NCI-H774 (cell line): ENCODE measurements around the gene TINAG.

Experiments
- DNase-seq: peaks from one replicate; lab custom pipeline; 2025; lab: John Stamatoyannopoulos, UW

Gene TINAG, protein sequence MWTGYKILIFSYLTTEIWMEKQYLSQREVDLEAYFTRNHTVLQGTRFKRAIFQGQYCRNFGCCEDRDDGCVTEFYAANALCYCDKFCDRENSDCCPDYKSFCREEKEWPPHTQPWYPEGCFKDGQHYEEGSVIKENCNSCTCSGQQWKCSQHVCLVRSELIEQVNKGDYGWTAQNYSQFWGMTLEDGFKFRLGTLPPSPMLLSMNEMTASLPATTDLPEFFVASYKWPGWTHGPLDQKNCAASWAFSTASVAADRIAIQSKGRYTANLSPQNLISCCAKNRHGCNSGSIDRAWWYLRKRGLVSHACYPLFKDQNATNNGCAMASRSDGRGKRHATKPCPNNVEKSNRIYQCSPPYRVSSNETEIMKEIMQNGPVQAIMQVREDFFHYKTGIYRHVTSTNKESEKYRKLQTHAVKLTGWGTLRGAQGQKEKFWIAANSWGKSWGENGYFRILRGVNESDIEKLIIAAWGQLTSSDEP

DNA sequence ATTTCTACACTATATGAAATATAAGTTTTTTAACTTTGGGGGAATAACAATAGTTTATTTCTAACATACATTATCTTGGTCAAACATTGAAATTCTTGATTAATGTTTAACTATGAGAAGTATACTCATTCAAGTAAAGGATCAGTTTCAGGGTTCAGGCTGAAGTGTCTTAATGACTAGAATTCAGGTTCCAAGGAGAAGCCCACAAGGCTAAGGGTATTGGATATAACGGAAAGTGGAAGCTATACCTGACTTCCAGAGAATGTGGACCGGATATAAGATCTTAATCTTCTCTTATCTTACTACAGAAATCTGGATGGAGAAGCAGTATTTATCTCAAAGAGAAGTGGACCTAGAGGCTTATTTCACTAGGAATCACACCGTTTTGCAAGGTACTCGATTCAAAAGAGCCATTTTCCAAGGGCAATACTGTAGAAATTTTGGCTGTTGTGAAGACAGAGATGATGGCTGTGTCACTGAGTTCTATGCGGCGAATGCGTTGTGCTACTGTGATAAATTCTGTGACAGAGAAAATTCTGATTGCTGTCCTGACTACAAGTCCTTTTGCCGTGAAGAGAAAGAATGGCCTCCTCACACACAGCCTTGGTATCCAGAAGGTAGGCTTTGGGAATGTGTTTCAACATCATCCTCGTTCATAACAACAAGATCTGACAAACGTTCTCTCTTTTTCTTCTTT, at the start of gene TINAG:
TSS of gene TINAG (plus strand) at position 153 of the 697 bp plus-strand sequence. CDS start at position 263, 110 bp downstream.
- no peak for DNase-seq

DNA sequence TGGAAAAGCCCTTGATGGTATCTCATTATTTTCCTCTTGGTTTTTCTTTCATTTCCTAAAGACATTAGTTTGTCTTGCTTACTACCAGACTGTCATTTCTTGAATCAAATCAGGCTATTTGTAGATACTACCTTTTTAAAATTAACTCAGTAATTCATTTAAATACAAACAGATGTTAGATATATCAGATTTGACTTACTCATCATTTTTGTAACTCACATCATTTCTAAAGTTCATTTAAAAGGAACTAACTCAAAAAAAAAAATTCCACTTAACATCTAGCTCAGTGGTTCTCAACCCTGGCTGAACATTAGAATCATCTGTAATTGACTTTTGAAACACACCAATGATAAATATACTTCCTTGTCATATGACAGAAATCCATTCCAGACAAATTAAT, 48.2 kb upstream of the TINAG start:
- no peak for DNase-seq

DNA sequence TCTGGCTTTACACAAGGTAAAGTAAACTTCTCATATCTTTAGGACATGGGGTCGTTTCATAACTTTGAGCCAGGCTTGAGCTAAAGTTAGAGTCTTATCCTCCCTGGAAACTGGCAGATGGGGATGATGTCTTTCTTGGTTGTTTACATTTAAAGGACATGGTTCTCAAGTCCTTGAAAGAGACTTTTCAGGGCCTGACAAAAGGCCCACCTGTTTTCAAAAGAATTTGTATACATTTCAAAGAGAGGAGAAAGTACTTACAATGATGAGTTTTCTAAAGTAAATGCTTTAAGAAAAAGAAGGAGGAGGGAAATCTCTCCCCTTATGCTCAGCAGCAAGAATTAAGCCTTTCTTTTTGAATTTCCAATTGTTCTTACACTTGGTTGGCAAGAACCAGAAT, 45.7 kb upstream of the TINAG start:
- DNase-seq: no peak

DNA sequence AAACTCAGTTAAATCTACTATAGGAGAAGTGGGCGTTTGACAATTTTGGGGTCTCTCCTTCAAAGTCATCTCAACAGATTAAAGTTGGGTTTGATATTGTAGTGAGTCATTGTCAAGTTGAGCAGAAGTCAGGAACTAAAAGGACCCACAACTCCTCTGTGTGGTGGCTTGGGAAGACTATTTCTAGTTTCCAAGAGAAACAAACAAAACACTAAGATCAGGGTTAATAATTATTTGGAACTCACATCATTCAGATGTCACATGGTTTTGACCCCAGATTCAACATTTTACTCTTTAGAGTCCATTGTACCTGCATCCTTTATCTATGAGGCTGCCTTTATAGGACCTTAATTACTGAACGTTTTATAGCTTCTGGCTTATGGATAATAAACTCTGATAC, 45.3 kb upstream of the TINAG start:
- DNase-seq: no peak

DNA sequence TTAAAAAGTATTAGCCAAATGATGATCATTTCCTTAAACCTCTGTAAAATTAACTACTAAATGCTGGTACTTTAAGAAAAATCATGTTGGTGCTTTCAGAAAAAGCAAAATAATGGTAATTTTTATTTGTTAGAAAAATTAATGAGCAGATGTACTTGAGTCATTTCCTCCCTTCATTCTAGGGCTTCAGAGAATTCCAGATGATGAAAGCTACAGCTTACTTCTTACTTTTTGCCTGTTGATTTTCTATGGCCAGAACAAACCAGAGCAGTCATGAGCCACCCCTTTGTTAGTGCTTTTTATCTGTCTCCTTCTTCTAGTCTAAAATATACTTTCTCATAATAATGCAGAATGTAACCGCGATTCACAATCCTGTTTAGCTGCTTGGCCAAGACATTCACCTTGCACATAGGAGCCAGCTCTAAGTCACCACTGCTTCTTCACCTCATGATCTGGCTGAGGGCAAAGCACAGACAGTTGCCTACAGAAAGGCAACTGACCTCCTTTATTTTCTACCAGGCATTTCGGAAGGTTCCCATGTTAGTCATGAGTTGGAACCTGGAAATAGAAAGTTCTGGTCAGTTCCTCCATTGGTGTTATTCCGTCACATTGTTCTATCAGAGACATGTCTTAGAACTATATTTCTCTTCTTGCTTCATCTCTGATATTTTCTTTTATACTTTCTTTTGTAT, 43.5 kb upstream of the TINAG start:
- no peak for DNase-seq

DNA sequence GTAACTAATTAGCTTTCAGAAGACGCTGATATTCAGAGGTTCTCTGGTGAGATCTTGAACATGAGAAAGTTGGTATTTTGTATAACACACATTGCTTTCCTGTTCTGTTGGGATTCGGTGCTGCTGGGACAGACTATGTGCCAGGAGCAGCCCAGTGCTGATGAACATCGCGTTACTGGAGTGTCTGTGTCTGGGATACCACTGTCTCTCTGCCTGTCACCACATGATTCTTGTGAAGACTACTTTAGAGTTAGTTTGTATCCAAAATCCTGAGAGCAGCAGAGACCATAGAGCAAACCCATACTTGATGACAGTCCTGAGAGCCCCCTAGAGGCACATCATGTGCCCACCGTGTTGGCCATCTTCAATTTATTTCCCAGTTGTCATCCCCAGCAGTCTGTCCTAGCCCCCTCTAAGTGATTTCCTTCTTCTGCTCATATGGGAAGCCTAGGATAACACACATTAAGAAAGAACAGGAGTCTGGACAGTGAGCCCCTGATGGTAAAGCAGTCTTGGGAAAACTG, 41.8 kb upstream of the TINAG start:
- DNase-seq: no peak

DNA sequence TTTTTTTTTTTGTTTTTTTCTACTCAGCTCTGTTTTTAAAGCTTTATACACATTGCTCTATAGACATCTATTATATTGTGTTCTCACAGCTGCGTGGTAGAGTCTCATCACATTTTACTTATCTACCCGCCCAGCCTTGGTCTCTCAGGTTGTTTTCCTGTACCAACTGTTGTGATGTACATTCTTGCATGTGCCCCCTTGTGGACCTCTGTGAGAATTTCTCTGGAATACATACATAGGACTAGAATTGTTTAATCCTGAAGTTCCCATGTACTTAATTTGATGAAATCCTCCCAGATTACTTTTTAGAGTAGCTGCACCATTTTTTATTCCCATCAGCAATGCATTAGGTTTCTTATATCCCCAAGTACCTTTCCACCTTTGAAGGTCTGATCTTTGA, 40.4 kb upstream of the TINAG start:
- DNase-seq: no peak

DNA sequence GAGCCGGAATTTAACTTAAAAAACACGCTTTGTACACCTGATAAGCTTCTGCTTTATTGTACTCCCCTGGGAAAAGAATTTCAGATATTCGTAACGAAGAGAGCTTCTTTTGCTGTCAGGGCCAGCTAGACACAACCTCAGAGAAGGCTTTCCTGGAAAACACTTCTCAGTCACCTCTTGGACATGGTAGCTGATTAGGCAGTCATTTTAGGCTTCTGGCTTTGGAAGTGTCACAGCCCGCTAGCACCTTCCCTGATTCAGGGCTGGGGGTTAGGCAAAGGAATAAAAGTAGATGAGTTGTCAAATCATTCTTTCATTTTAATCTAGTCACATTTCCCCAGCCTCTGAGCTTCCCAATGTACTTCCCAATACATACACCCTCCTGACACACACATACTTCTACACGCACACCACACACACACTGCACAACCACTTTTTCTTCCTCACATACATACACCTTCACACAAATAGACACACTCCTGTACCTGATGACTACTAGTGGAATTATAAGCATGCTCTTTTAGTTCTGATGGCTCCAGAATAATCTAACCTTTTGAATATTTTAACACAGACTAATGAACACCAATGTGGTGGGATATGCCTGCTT, 34.9 kb upstream of the TINAG start:
- no peak for DNase-seq

DNA sequence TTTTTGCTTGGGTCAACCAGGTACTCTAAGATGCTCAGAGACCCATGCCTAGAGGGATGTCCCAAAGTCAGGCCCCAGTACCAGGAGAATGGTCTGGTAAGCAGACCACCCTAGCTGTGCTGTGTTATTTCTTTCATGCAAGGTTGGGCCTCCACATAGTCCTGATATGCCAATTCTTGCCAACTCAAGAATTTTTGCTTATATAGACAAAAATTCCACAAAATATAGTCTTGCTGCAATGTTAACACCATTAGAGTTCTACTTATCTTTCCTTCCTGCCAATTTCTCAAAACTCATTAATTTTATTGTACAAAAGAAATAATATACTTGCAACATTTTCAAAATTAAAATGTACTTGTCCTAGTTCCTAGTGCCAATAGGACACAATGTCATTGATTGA, 33.9 kb upstream of the TINAG start:
- DNase-seq: no peak

DNA sequence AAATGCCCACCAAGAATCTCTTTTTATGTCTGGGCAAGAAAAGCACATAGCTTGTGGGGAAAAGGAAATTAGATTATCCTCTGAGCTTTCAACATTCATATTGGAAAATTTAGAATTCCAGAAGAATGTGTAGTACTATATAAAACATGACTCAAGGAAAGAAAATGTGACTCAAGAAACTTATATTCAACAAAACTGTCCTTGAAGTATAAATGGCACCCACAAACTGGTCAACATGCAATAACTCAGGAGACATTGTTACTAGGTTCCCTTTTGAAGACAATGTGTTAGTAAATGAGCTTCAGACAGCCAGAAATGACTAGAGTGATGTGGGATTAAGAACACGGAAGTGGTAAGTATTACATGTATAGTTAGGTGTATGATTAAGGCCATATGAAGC, 26.1 kb upstream of the TINAG start:
- DNase-seq: no peak

DNA sequence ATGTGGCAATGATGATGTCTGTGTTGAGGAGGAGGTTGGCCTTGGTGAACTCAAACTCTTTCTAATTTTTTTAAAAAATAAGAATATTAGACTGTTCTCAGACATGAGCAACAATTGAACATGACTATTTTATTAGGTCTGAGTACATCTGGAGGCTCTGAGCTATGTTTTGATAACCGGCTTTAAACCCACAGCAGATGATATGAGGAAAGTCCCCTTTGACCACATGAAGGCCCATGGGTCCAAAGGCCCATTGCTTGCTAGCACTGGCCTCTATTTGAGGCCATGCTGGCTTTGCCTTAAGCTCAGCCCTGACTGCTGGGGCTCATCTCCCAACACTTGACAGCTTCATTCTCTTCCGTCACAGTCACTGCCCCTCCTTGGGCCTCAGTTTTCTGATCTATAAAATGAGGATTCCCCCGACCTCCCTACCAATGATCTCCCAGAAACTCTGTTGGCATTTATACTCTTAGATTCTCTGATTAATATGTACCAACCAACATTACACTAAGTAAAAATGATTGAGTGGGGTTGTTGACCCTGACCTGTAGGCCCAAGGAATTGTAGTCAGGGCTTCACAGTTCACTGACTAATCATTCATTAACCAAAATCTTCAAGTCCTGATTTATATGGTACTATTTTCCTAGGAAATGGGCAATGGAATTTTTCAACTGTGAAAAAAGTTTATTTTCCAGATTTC, 23.9 kb upstream of the TINAG start:
- no peak for DNase-seq

DNA sequence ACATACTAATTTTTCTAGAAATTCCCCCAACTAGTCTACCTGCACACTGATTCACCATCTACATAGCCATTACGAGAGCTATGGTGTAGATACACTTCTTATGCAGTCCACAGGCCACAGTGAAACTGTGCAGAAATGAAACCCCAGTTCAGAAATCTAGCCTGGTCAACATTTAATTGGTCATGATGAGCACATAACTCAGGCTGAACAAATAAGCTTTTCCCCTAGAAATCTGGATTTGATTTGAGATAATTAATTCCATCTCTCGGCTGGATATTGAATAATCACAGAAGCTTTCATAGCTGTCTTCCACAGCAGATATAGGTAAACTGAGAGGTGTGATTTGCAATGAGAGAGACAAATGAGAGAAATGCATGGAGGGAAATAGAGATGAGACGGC, 22.6 kb upstream of the TINAG start:
- no peak for DNase-seq

DNA sequence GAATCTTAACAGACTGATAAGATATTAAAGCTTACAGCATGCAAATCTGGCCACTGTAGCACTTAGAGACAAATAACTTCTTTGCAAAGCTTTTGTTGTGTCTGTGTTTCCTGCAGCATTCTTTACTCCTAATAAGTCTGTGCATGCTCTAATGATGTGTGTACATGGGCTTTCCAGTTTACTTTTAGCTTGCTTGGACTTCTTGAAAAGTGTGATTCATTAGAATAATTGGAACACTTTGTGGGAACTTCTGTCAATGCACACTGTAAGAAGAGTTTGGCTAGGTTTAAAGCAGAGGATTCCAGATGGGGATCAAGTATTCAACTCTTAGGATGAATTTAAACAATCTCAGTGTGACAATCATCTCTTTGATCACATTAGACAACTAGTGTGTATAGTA, 22.1 kb upstream of the TINAG start:
- no peak for DNase-seq

DNA sequence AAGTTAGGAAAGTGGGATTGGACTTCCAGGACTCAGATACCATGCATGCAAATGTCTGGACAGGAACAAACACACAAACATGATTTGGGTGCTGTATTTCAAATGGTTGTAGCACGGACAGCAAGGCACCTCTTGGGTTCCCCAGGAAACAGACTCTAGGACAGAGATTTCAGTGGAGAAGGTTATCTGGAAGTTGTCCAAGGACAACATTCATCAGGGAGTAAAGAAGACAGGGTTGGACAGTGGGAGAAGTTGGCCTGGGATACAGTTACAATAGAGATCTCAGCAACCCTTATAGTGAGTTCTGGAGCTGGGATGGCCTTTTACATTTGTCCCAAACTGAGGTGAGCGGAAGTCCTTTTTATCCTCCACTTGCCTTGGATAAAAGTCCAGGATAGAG, 19.8 kb upstream of the TINAG start:
- no peak for DNase-seq

DNA sequence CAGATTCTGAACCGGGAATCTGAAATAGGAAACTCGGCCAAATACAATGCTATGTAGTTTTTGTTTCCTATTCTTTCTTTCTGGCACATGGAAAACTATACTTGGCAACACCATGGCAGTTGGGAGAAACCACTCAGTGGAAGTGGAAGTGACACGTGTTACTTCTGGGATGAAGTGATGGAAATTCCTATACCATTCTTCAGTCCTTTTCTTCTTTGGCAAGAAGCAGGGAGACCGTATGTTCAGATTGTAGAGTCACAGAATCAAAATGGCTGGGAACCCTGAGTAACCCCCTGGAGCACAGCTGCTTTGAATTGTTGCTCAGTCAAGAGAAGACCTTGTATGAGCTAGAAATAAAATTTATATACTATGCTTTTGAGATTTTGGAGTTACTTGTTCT, 18.8 kb upstream of the TINAG start:
- DNase-seq: no peak

DNA sequence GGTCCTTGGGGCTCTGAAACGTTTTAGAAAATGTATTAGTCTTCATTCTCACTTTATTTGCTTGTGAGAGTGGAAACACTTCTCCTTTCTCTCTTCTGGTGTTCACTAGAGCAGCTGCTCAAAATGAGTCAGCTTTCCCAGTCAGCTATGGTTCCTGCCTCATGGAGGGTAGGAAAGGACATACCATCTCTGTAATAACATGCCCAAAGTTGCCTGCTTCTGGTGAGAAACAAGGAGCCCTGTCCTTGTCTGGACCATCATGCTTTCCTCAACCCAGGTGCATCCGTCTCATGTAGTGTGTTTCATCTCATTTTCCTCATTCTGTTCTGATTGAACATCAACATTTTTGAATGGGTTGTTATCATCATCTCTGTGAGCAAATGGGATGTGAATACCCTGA, 17.1 kb upstream of the TINAG start:
- DNase-seq: no peak

DNA sequence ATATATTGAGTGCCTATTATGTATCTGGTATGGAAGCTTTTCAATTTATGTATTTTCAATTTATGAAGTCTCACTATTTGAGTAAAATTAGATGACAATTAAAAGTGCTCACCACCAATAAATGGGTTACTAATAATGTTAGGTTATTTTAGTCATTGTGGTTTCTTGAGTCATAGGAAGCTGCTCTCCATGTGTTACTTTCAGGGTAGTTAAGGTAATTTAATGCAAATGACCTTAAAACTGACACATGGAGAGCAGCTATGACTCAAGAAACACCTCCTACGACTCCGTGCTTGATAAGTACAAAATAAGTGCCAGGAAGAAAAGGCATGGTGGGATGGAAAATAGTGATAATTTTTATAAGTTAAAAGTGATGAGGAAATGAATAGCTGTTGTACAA, 16.5 kb upstream of the TINAG start:
- DNase-seq: no peak

DNA sequence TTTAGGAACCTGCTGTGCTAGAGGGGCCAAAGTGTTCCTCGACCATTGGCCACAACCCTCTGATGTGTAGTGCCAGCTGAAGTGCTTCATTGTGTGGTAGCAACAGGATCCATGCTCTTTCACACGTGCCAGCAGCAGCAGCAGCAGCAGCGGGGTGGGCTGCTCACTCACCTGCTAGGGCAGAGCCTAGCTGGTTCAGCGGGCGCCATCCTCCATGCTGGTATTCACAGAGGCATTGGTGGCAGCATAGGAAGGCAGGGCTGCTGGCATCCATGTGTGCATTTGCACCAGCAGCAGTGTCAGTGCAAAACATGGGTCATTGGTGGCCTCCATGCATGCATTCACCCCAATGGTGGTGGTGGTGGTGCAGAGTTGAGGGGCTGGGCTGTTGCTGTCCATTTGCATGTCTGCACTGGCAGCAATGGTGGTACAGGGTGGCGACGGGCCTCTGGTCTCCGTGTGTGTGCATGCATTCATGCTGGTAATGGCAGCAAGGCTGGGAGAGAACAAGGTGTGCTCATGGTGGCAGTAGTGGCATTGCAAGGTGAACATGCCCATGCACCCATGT, 13.2 kb upstream of the TINAG start:
- DNase-seq: no peak

DNA sequence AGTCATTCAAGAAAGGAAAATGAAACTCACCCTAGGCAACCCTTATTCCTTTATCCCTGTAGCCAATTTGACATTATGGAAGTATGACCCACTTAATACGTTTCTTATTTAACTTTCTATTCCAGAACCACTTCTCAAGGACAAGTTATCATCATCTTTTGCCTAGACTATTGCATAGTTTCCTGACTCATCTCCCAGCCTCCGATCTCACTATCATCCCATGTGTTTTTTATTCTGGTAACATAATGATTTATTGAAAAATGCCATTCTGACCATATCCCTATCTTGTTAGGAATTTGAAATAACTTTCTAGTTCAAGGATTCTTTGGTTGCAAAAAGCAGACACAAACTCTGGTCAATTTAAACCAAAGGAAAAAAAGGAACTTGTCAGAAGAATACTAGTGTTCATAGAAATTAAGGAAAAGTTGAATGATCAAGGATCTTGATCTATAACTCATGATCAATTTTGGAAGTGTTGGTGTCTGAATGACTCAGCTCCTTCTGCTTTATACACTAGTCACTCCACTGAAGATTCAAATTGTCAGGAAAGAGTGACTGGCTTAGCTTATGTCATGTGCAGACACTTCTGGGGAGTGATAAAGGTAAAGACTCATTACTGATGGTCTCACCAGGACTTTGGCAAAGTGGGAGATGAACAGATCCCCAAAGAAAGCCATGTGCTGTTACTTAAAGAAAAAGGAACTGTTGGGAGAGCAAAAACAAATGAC, 8.5 kb upstream of the TINAG start:
- DNase-seq: no peak

DNA sequence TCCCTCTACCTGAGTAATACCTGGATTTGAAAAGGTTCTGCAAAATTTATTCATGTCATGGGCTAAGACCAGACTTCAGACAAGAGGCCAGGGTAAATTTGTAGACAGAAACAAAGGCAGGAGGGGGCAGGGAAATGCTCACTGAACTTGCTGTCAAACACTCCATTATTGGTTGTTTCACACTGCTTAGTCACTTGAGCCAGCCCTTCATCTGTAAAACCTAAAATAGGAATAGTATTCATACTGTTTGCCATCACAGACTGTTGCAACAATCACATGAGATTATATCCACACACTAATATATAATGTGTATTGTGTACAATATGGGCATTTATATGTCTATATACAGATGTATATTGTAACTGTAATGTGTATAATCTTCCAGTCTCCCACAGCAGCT, 6.5 kb upstream of the TINAG start:
- DNase-seq: no peak
